Measurements from ENCODE around the gene MBTD1. TPM values are rescaled to one million over a fixed set of nuclear protein-coding genes. Genes with fewer than 3 reads are reported as not detected.

MBTD1 gene
- total RNA-seq, 1 donor from 2014 or later, result 15.2 TPM

- TF ChIP-seq CTCF (IDR thresholded peaks at IDR 0.05), result peak; percentile 87
- ATAC-seq (peak; percentile 99), DNase-seq (peak; percentile 96)
- peak within 1 kb of the TSS; percentile 81 for H3K27ac ChIP-seq
- intact Hi-C loops (cut with DNase I), result loop anchor here (5.0 kb wide), 1 partner anchor 151 kb away; no protein-coding TSS in a partner anchor
- peaks cover 7% of the 10 kb centered on the region for H3K36me3 ChIP-seq
- H3K4me3 ChIP-seq, result peak within 1 kb of the TSS; percentile 67
- no peaks in the 10 kb centered on the region for H3K9me3 ChIP-seq
- peaks cover 20% of the 10 kb centered on the region for H3K4me1 ChIP-seq
- no peaks in the 10 kb centered on the region for H3K27me3 ChIP-seq (ENCODE audit: low read depth)
Observed at GRCh38 chr17:51153210-51154072, 106.4 kb downstream of the MBTD1 start, which contains the start of gene NME1. Gene NME1, plus strand, starts transcription at chr17:51153559. Its CDS starts 2,096 bp downstream, at chr17:51155655.

- no peaks in the 10 kb centered on the region for H3K9me3 ChIP-seq
- peak overlapping the region; percentile 81 for H3K27ac ChIP-seq
- no peak for DNase-seq
- peaks cover 20% of the 10 kb centered on the region for H3K4me1 ChIP-seq
- H3K36me3 ChIP-seq, result peaks cover 6% of the 10 kb centered on the region
- intact Hi-C loops (cut with DNase I), result loop anchor here (5.0 kb wide), 1 partner anchor 150 kb away; no protein-coding TSS in a partner anchor
- H3K27me3 ChIP-seq (ENCODE audit: low read depth), result no peaks in the 10 kb centered on the region
- no peak for TF ChIP-seq CTCF (IDR thresholded peaks at IDR 0.05)
- ATAC-seq, result peak in 1 of 2 donors; percentile 12
- H3K4me3 ChIP-seq, result peak overlapping the region; percentile 42
Observed at GRCh38 chr17:51152766-51153209, 107.1 kb downstream of the MBTD1 start.

- no peak for TF ChIP-seq CTCF (IDR thresholded peaks at IDR 0.05)
- H3K9me3 ChIP-seq, result no peaks in the 10 kb centered on the region
- H3K4me3 ChIP-seq, result no peak overlapping the region
- DNase-seq (no peak), ATAC-seq (no peak)
- no peaks in the 10 kb centered on the region for H3K36me3 ChIP-seq
- peaks cover 20% of the 10 kb centered on the region for H3K4me1 ChIP-seq
- H3K27me3 ChIP-seq (ENCODE audit: low read depth), result no peaks in the 10 kb centered on the region
- intact Hi-C loops (cut with DNase I), result loop anchor here (5.0 kb wide), 1 partner anchor 149 kb away; no protein-coding TSS in a partner anchor
- no peak overlapping the region for H3K27ac ChIP-seq
Observed at GRCh38 chr17:51150932-51151331, 108.9 kb downstream of the MBTD1 start.

- Histone ChIP-seq H3K4me1 (peaks cover 12% of the 10 kb centered on the region), H3K9me3 (no peaks in the 10 kb centered on the region), H3K4me3 (no peak overlapping the region), H3K27ac (no peak overlapping the region), H3K27me3 (ENCODE audit: low read depth) (no peaks in the 10 kb centered on the region), H3K36me3 (no peaks in the 10 kb centered on the region)
- no peak for TF ChIP-seq CTCF (IDR thresholded peaks at IDR 0.05)
- DNase-seq (no peak), ATAC-seq (no peak)
- intact Hi-C loops (cut with DNase I), result no loop called here
Observed at GRCh38 chr17:51149163-51149562, 110.7 kb downstream of the MBTD1 start.

- Histone ChIP-seq H3K27ac (no peak overlapping the region), H3K4me3 (no peak overlapping the region), H3K4me1 (peaks cover 4% of the 10 kb centered on the region), H3K36me3 (no peaks in the 10 kb centered on the region), H3K9me3 (no peaks in the 10 kb centered on the region), H3K27me3 (ENCODE audit: low read depth) (no peaks in the 10 kb centered on the region)
- no peak for ATAC-seq
- DNase-seq, result no peak
- intact Hi-C loops (cut with DNase I), result no loop called here
- no peak for TF ChIP-seq CTCF (IDR thresholded peaks at IDR 0.05)
Observed at GRCh38 chr17:51147650-51148049, 112.2 kb downstream of the MBTD1 start.

Data from lower lobe of right lung (tissue), 2 donors.